ENCODE results near the gene PDE6H. TPM values are rescaled to one million over a fixed set of nuclear protein-coding genes. Genes with fewer than 3 reads are reported as not detected.

The PDE6H gene
- total and polyA plus RNA-seq, 2 of the 8 experiments (the other 6 are each of a cell fraction or from before 2014, with no cell fraction given): not detected

GRCh38 chr12:14999021-14999694 lies 26.3 kb downstream of the PDE6H start:
- CTCF ChIA-PET (ENCODE audit: partially characterized antibody): interaction anchor here (0.6 to 12.5 kb wide), 5 partner anchors 12 to 222 kb away, joined by 3 to 116 read pairs (median 4); partner anchors contain the start of genes ART4 and RERG
- H2BK15ac ChIP-seq (ENCODE audit: low read length): no peak overlapping the region

More at GRCh38 chr12:14999021-14999694, 26.3 kb downstream of the PDE6H start:
- TF ChIP-seq SIRT6 (IDR thresholded peaks at IDR 0.05; ENCODE audit: low read length) (no peak), YY1 (IDR thresholded peaks at IDR 0.05; ENCODE audit: low read depth, low read length) (no peak), SAP30 (IDR thresholded peaks at IDR 0.05; ENCODE audit: insufficient read depth, insufficient replicate concordance, low read length) (no peak), RNF2 (IDR thresholded peaks at IDR 0.05; ENCODE audit: borderline replicate concordance, low read depth, low read length, missing control alignments, poor library complexity, severe bottlenecking) (no peak), RFX5 (IDR thresholded peaks at IDR 0.05; ENCODE audit: borderline replicate concordance, low read depth, low read length) (no peak), EP300 (IDR thresholded peaks at IDR 0.05; ENCODE audit: borderline replicate concordance in 1 of 2, low read depth in 2 of 2, low read length in 2 of 2) (no peak), EGR1 (IDR thresholded peaks at IDR 0.05; ENCODE audit: borderline replicate concordance, low read depth, low read length) (no peak)
- Histone ChIP-seq H2BK120ac (replicated peaks; ENCODE audit: low read depth, low read length) (no peak overlapping the region), H3K27me3 (replicated peaks in 1 of 4; ENCODE audit: control insufficient read depth in 3 of 4, extremely low read depth in 1 of 4, insufficient read depth in 3 of 4, low read length in 3 of 4) (no peaks in the 10 kb centered on the region), H2BK20ac (ENCODE audit: low read length) (no peak overlapping the region), H3K9me3 (ENCODE audit: insufficient read depth in 2 of 2, low read depth in 1 of 2, low read length in 1 of 2) (no peaks in the 10 kb centered on the region), H3K23me2 (ENCODE audit: low read depth, low read length) (no peaks in the 10 kb centered on the region), H3K4me1 (replicated peaks in 1 of 4; ENCODE audit: control insufficient read depth in 3 of 4, insufficient read depth in 4 of 4, low read length in 3 of 4) (peaks cover 2 to 8% (median 3%) of the 10 kb centered on the region in 4 experiments; a peak in 4 of 7 replicates), H4K91ac (replicated peaks; ENCODE audit: insufficient read length, low read length) (no peak overlapping the region), H2BK12ac (ENCODE audit: low read depth, low read length) (no peak overlapping the region), H4K5ac (ENCODE audit: insufficient read length, low read depth, low read length) (no peak overlapping the region), H2AFZ (ENCODE audit: low read length) (no peak overlapping the region), H3K4me3 (ENCODE audit: extremely low read depth in 1 of 4, insufficient read depth in 2 of 4, low read depth in 3 of 4, low read length in 4 of 4) (no peak overlapping the region), H3K79me1 (ENCODE audit: low read depth, low read length) (no peaks in the 10 kb centered on the region), H3K27ac (ENCODE audit: low read depth, low read length) (no peak overlapping the region), H3K18ac (ENCODE audit: extremely low read depth, low read length) (no peak overlapping the region), H3K14ac (ENCODE audit: insufficient read length) (no peak overlapping the region), H4K8ac (ENCODE audit: extremely low read depth, insufficient read depth, low read length) (no peak overlapping the region), H2BK5ac (ENCODE audit: low read depth, low read length) (no peak overlapping the region), H2AK5ac (ENCODE audit: low read depth, low read length) (no peak overlapping the region), H3K4me2 (ENCODE audit: insufficient read depth in 1 of 2, low read depth in 2 of 2, low read length in 2 of 2) (no peak overlapping the region), H3K79me2 (ENCODE audit: control insufficient read depth in 1 of 2, insufficient read depth in 2 of 2, low read length in 2 of 2) (no peaks in the 10 kb centered on the region), H3K9ac (replicated peaks in 1 of 4; ENCODE audit: extremely low read depth in 1 of 4, low read depth in 3 of 4, low read length in 3 of 4) (no peak overlapping the region), H3K56ac (replicated peaks; ENCODE audit: insufficient read length, low read depth, low read length) (no peak overlapping the region), H3K23ac (ENCODE audit: insufficient read length) (no peak overlapping the region), H3K4ac (replicated peaks; ENCODE audit: insufficient read length, low read depth, low read length) (no peak overlapping the region), H3K36me3 (ENCODE audit: control insufficient read depth in 2 of 4, insufficient read depth in 4 of 4, low read length in 3 of 4) (no peaks in the 10 kb centered on the region), H4K20me1 (replicated peaks in 1 of 2; ENCODE audit: control insufficient read depth in 1 of 2, insufficient read depth in 2 of 2, low read length in 2 of 2) (no peaks in the 10 kb centered on the region)
- FAIRE-seq: no peak
- POLR2A ChIA-PET (ENCODE audit: partially characterized antibody): no interaction called here
- DNase-seq (ENCODE audit: low read depth in 1 of 2, low spot score in 2 of 2): no peak
- WGBS, 2 experiments (ENCODE audit: extremely low coverage in 1 of 2, insufficient coverage in 1 of 2, insufficient read length in 1 of 2, insufficient replicate concordance in 2 of 2, low coverage in 1 of 2, low lambda C conversion rate in 2 of 2, missing lambda C conversion rate in 1 of 2): 94% methylated on average over 2 of the region's 2 CpGs; no CpG with 5 or more reads in 1 of the 2 experiments

Data from H1 (cell line).